A204.1 (cell line): ENCODE measurements around the gene DNAH17.

Experiments used
- FAIRE-seq: peaks from 2 replicates; lab custom pipeline; 2012; peaks lifted over from hg19 to GRCh38; lab: Jason Lieb, UNC

The DNAH17 gene

DNA sequence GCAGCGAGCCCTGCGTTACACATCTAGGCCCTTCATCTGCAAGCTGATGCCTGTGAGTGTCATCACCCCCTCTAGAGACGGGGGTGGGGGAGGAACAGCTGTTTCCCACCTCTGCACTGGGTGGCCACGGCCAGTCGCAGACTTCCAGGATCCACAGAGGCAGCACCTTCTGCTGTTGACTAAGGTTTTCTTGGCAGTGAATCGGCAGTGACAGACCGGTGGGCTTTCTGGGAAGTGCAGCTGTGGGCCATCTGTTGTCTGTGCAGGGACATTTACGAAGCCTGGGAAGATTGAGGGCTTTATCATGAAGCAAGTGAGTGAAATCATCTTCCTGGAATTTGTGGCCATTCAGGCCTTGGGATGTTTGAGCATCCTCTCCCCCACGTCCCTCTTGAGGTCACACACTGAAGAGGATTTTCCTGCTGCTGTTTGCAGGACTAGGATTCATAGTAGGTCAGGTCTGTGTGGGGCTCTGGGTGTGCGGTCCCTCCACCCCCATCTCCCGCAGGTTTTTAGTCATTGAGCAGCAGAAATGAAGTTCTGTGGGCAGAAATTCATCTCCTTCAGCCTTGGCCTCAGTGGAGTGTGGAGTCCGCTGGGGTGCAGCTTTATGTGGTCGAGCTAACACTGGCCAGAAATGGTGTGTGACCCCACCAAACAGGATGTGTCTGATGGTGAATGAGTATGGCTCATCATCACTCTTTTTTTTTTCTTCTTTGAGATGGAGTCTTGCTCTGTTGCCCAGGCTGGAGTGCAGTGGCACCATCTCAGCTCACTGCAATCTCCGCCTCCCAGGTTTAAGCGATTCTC is 186.8 kb downstream of the DNAH17 start:
- no peak for FAIRE-seq

GRCh38 chr17:78387977-78388941 is 188.9 kb downstream of the DNAH17 start:
- no peak for FAIRE-seq

GRCh38 chr17:78384479-78385175 is 192.6 kb downstream of the DNAH17 start:
- no peak for FAIRE-seq

GRCh38 chr17:78383725-78384471 is 193.3 kb downstream of the DNAH17 start:
- FAIRE-seq, result no peak

GRCh38 chr17:78381601-78382232 is 195.5 kb downstream of the DNAH17 start:
- no peak for FAIRE-seq

GRCh38 chr17:78380370-78380769 is 196.8 kb downstream of the DNAH17 start:
- FAIRE-seq, result no peak

GRCh38 chr17:78379131-78379491 is 198.1 kb downstream of the DNAH17 start:
- FAIRE-seq, result no peak

GRCh38 chr17:78378225-78379130 is 198.7 kb downstream of the DNAH17 start, which contains the start of gene PGS1:
PGS1 (plus strand) TSS chr17:78378649; CDS start chr17:78378666, 17 bp downstream.
- no peak for FAIRE-seq

DNA sequence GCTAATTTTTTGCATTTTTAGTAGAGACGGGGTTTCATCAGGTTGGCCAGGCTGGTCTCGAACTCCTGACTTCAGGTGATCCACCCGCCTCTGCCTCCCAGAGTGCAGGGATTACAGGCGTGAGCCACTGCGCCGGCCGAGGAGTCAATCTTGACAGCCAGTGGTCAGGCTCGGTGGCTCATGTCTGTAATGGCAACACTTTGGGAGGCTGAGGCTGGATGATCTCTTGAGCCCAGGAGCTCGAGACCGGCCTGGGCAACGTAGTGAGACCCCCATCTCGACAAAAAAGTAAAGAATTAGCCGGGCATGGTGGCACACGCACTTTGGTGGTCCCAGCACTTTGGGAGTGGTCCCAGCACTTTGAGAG is 199.4 kb downstream of the DNAH17 start:
- no peak for FAIRE-seq

- FAIRE-seq, result no peak
Observed at GRCh38 chr17:78376161-78376560, 201.0 kb downstream of the DNAH17 start.

- FAIRE-seq, result no peak
Observed at GRCh38 chr17:78375401-78376151, 201.6 kb downstream of the DNAH17 start.

DNA sequence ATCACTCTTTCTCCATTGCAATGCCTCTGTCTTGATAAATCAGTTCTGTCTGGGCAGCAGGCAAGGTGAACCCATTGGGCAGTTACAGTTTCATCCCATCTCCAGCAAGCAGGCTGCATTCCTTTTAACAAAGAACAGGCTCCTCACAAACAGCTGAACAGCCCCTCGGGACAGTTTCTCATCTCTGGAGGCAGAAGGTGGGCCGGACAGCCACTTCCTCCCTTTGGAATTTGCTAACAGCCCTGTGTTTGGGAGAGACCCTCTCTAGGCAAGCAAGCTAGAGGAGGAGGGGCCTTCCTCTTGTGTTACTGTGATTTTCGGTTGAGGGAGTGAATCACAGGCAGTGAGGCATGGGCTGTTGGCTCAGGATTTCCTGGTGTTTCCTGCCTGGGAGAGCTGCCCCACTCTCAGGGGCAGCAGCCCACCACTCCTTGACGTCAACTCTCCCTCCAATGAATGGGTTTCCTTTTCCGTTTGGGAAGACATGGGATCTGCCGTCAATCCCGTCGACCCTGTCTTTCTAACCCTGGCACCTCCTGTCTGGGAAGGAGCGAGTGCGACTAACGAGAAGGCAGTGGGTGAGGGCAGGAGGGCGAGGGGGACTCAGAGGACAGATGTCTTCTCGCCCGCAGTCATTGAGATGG is 202.4 kb downstream of the DNAH17 start:
- FAIRE-seq, result no peak

DNA sequence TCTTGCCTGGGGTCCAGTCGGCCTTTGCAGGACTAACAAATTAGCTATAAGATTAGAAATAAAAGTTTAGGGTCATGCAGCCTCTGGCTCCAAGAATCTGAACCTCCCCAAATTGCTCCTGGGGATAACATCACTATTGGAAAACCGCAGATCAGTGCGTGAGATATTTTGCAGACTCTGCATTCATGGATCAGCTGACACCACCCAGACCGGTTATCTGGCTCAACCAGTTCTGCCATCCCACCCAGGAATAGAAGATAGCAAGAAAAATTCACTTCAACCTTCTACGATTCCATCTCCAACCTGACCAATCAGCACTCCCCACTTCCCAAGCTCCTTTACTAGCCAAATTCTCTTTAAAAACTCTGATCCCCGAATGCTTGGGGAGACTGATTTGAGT is 203.0 kb downstream of the DNAH17 start:
- FAIRE-seq, result no peak
